HepG2 (cell line): Measurements from ENCODE around the gene SLC11A1. TPM values are rescaled to one million over a fixed set of nuclear protein-coding genes. Genes with fewer than 3 reads are reported as not detected.

ENCODE experiments used
- ARNTL ChIP-seq: sonication (generic); formaldehyde crosslinking; IDR thresholded peaks from 2 replicates; pipeline ENCODE4 v1.4.0; 2020; ENCODE audit warnings: mild to moderate bottlenecking, missing genetic modification reagents
- ATF6 ChIP-seq: sonication (generic); formaldehyde crosslinking; conservative IDR thresholded peaks from 2 replicates; pipeline ENCODE4 v1.4.0; 2020; ENCODE audit warnings: missing genetic modification reagents
- CAMTA2 ChIP-seq: sonication (generic); formaldehyde crosslinking; IDR thresholded peaks from 2 replicates; pipeline ENCODE4 v1.4.0; 2020; ENCODE audit warnings: mild to moderate bottlenecking, missing genetic modification reagents, borderline replicate concordance
- DZIP1 ChIP-seq: sonication (generic); formaldehyde crosslinking; IDR thresholded peaks from 2 replicates; pipeline ENCODE4 v1.5.0; 2020; ENCODE audit warnings: mild to moderate bottlenecking, missing genetic modification reagents
- GFI1 ChIP-seq: sonication (generic); formaldehyde crosslinking; IDR thresholded peaks from 2 replicates; pipeline ENCODE4 v1.5.0; 2020; ENCODE audit warnings: missing genetic modification reagents, mild to moderate bottlenecking, borderline replicate concordance
- HBP1 ChIP-seq: IDR thresholded peaks from 2 replicates; pipeline ENCODE4 v1.6.1; 2016; ENCODE audit warnings: low read depth, control low read depth
- PRMT3 ChIP-seq: sonication (generic); formaldehyde crosslinking; IDR thresholded peaks from 2 replicates; pipeline ENCODE4 v1.8.1; 2022; ENCODE audit warnings: low read depth, mild to moderate bottlenecking, moderate library complexity, missing genetic modification reagents, borderline replicate concordance
- RARG ChIP-seq: sonication (generic); formaldehyde crosslinking; IDR thresholded peaks from 2 replicates; pipeline ENCODE4 v1.4.0; 2020; ENCODE audit warnings: low read depth, mild to moderate bottlenecking, missing genetic modification reagents
- ZBTB46 ChIP-seq: sonication (generic); formaldehyde crosslinking; IDR thresholded peaks from 2 replicates; pipeline ENCODE4 v1.4.0; 2020; ENCODE audit warnings: mild to moderate bottlenecking, missing genetic modification reagents, borderline replicate concordance
- ZNF124 ChIP-seq: sonication (generic); formaldehyde crosslinking; IDR thresholded peaks from 2 replicates; pipeline ENCODE4 v1.4.0; 2020; ENCODE audit warnings: missing genetic modification reagents
- ZNF18 ChIP-seq: sonication (generic); formaldehyde crosslinking; IDR thresholded peaks from 2 replicates; pipeline ENCODE4 v1.8.0; 2022; ENCODE audit warnings: mild to moderate bottlenecking, missing genetic modification reagents; ENCODE audit not compliant: insufficient replicate concordance
- ZNF274 ChIP-seq: sonication (generic); formaldehyde crosslinking; IDR thresholded peaks from 2 replicates; pipeline ENCODE4 v1.5.1; 2020; ENCODE audit warnings: mild to moderate bottlenecking, missing genetic modification reagents
- ZNF326 ChIP-seq: sonication (generic); formaldehyde crosslinking; IDR thresholded peaks from 2 replicates; pipeline ENCODE4 v1.4.0; 2020; ENCODE audit warnings: missing genetic modification reagents, borderline replicate concordance
- ZNF512B ChIP-seq: sonication (generic); formaldehyde crosslinking; IDR thresholded peaks from 2 replicates; pipeline ENCODE4 v1.5.1; 2020; ENCODE audit warnings: missing genetic modification reagents, mild to moderate bottlenecking, borderline replicate concordance
- ZNF883 ChIP-seq: sonication (generic); formaldehyde crosslinking; IDR thresholded peaks from 2 replicates; pipeline ENCODE4 v1.5.1; 2020; ENCODE audit warnings: mild to moderate bottlenecking, missing genetic modification reagents; ENCODE audit errors: not compliant biosample characterization
- polyA plus RNA-seq, 8 experiments: library from polyadenylated mRNA; depleted of rRNA in 3 of 8; stranded (reverse) in 7 of 8; unstranded in 1 of 8; fragments of >200 nt; fragmentation: Illumina TruSeq in 4 of 8; extraction: Trizol in 4 of 8; gene quantifications; 2 replicates each; pipeline versions ENCODE4 v1.2.1 to v1.2.3, GENCODE V29; 2011 to 2016; ENCODE audit warnings: low read depth in 4 of 8, missing spikeins in 1 of 8, mixed read lengths in 1 of 8; ENCODE audit not compliant: insufficient read depth in 1 of 8
- total RNA-seq, 5 experiments: library from RNA; depleted of rRNA; stranded (reverse); fragments of >200 nt; fragmentation: Illumina TruSeq; extraction: Trizol; gene quantifications; 2 replicates each; pipeline ENCODE4 v1.2.3, GENCODE V29; 2016; ENCODE audit warnings: low read depth in 1 of 5

SLC11A1 gene
- total and polyA plus RNA-seq, 2 of the 13 experiments (the other 11 are each of a cell fraction or from before 2014, with no cell fraction given), result 0.33 to 2.3 TPM

- TF ChIP-seq ZNF326 (CRISPR knock-in tag) (peak; percentile 68; the same call in 1 of the 2 replicates), ARNTL (CRISPR knock-in tag) (no peak), DZIP1 (CRISPR knock-in tag) (0 out of 2 replicates have a peak, but pooled peaks have one; percentile 13), ZBTB46 (CRISPR knock-in tag) (no peak), CAMTA2 (CRISPR knock-in tag) (no peak), HBP1 (CRISPR knock-in tag) (0 out of 2 replicates have a peak, but pooled peaks have one; percentile 6), ZNF274 (CRISPR knock-in tag) (0 out of 2 replicates have a peak, but pooled peaks have one; percentile 69), ZNF18 (CRISPR knock-in tag) (peak; percentile 49), RARG (CRISPR knock-in tag) (no peak; the same call in 1 of the 2 replicates), ATF6 (0 out of 2 replicates have a peak, but pooled peaks have one; percentile 8), ZNF883 (CRISPR knock-in tag) (peak; percentile 15), ZNF512B (peak; percentile 19; the same call in 1 of the 2 replicates), PRMT3 (CRISPR knock-in tag) (0 out of 2 replicates have a peak, but pooled peaks have one; percentile 52), ZNF124 (CRISPR knock-in tag) (peak; percentile 11; the same call in 1 of the 2 replicates), GFI1 (0 out of 2 replicates have a peak, but pooled peaks have one; percentile 50)
These were observed 15.4 kb downstream of the SLC11A1 start (continued) for GRCh38 chr2:218397463-218397819.
